Esophagus muscularis mucosa (tissue), 4 donors: ENCODE results near the gene TYW3.

Source experiments
- EP300 ChIP-seq: sonication (generic); formaldehyde crosslinking; IDR thresholded peaks from one replicate; pipeline ENCODE4 v1.6.1; 2017; ENCODE audit warnings: antibody characterized with exemption
- POLR2A ChIP-seq: fragments of 450-650 bp; IDR thresholded peaks from one replicate; pipeline ENCODE4 v1.6.1; 2017; ENCODE audit warnings: antibody characterized with exemption, moderate library complexity, mild to moderate bottlenecking, low read depth
- POLR2AphosphoS5 ChIP-seq, 2 donors: sonication (generic); formaldehyde crosslinking; IDR thresholded peaks; one replicate each; pipeline ENCODE4 v1.6.1; 2017; ENCODE audit warnings: antibody characterized with exemption in 2 of 2
- TF ChIP-seq, protein P1 (sequence below), 3 experiments: fragments of 200-600 bp in 2 of 3; fragments of 450-650 bp in 1 of 3; sonication (generic) in 2 of 3; IDR thresholded peaks; one replicate each; pipeline ENCODE4 v1.5.1; 2017 to 2019; ENCODE audit warnings: antibody characterized with exemption in 3 of 3, mild to moderate bottlenecking in 2 of 3, moderate library complexity in 1 of 3

DNA sequence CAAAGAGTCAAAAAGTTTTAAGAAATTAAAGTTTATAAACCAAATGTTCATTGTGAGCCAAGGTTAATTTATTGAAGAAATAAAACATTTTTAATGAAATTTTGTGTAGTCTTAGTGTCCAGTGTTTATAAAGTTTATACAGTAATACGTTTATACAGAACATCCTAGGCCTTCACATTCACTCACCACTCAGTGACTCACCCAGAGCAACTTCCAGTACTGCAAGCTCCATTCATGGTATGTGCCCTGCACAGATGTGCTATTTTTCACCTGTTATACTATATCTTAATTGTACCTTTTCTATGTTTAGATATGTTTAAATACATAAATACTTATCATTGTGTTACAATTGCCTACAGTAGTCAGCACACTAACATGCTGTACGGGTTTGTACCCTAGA lies 33.6 kb downstream of the TYW3 start:
- TF ChIP-seq, protein P1, sequence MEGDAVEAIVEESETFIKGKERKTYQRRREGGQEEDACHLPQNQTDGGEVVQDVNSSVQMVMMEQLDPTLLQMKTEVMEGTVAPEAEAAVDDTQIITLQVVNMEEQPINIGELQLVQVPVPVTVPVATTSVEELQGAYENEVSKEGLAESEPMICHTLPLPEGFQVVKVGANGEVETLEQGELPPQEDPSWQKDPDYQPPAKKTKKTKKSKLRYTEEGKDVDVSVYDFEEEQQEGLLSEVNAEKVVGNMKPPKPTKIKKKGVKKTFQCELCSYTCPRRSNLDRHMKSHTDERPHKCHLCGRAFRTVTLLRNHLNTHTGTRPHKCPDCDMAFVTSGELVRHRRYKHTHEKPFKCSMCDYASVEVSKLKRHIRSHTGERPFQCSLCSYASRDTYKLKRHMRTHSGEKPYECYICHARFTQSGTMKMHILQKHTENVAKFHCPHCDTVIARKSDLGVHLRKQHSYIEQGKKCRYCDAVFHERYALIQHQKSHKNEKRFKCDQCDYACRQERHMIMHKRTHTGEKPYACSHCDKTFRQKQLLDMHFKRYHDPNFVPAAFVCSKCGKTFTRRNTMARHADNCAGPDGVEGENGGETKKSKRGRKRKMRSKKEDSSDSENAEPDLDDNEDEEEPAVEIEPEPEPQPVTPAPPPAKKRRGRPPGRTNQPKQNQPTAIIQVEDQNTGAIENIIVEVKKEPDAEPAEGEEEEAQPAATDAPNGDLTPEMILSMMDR (IDR thresholded peaks at IDR 0.05): no peak
- no peak for TF ChIP-seq EP300
- no peak for TF ChIP-seq POLR2AphosphoS5 (IDR thresholded peaks at IDR 0.05)
- no peak for TF ChIP-seq POLR2A
